ENCODE measurements around the gene CDC42BPA. TPM values are rescaled to one million over a fixed set of nuclear protein-coding genes. Genes with fewer than 3 reads are reported as not detected.

CDC42BPA gene
- total RNA-seq, 1 experiment from 2014 or later: 25.2 TPM

- TF ChIP-seq IRF1 (CRISPR knock-in tag; IDR thresholded peaks at IDR 0.05) (no peak), NR1H2 (CRISPR knock-in tag; IDR thresholded peaks at IDR 0.05) (no peak), EMX1 (CRISPR knock-in tag; IDR thresholded peaks at IDR 0.05) (no peak), E2F1 (CRISPR knock-in tag; IDR thresholded peaks at IDR 0.05) (no peak), MYBL2 (CRISPR knock-in tag; IDR thresholded peaks at IDR 0.05) (no peak), STAT6 (CRISPR knock-in tag; conservative IDR thresholded peaks at IDR 0.05; ENCODE audit: low read depth) (no peak)
- TF ChIP-seq, protein P1, sequence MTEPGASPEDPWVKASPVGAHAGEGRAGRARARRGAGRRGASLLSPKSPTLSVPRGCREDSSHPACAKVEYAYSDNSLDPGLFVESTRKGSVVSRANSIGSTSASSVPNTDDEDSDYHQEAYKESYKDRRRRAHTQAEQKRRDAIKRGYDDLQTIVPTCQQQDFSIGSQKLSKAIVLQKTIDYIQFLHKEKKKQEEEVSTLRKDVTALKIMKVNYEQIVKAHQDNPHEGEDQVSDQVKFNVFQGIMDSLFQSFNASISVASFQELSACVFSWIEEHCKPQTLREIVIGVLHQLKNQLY (CRISPR knock-in tag; IDR thresholded peaks at IDR 0.05): no peak
- Mint-ChIP-seq H3K27ac (no peak overlapping the region), H3K4me1 (0 out of 2 replicates have a peak, but pooled peaks cover 3% of the 10 kb centered on the region), H3K9me3 (peaks cover 8% of the 10 kb centered on the region), H3K36me3 (peaks cover 10% of the 10 kb centered on the region), H3K27me3 (ENCODE audit: low read depth) (no peaks in the 10 kb centered on the region; the same call in 1 of the 2 replicates), H3K4me3 (no peak overlapping the region)
- ChIA-PET CTCF (interaction anchor here (1.1 to 1.3 kb wide), 3 partner anchors 64 to 472 kb away, joined by 3 to 5 read pairs (median 5); no protein-coding TSS in a partner anchor), POLR2A (no interaction called here)
- DNase-seq (ENCODE audit: low spot score) (no peak), ATAC-seq (no peak)
These were observed 342.7 kb downstream of the CDC42BPA start for GRCh38 chr1:226975259-226976250.

DNA sequence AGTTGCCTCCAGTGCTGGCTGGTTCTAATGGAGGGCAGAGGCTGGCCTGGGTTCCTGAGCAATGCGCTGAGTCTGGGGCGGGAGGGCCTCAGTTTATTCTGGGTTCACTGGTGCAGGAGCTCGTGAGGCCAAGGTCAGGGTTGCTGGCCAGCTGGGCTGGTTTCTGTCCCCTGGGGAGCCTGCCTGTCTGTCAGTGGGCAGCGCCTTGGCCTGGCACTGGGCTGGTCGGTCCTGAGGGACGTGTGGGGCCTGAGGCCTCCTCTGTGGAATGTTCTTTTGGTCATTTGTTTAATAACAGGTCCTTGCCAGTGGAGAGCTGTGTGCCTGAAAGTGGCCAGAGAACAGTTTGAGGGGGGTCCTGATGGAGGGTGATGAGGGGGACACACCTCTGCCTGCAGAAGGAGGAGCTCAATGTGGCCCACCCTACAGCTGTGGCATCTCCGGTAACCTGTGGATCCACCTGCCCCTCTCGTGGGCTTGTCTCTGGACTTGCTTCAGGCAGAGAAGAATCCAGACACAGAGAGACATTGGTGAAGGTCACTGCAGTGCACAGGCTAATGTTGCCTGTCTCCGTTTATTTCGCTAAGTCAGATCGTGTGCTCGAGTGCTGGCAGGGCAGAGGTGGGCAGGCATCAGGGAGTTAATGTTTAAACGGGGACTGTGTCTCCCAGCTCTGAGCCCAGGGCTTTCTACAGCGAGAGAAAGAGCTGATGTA is 343.6 kb downstream of the CDC42BPA start:
- CTCF ChIA-PET: interaction anchor here (1.1 to 1.3 kb wide), 3 partner anchors 63 to 473 kb away, joined by 3 to 5 read pairs (median 5); no protein-coding TSS in a partner anchor
- H3K27ac Mint-ChIP-seq: peak overlapping the region; percentile 65
- no peaks in the 10 kb centered on the region; the same call in 1 of the 2 replicates for H3K27me3 Mint-ChIP-seq (ENCODE audit: low read depth)
- H3K4me3 Mint-ChIP-seq: no peak overlapping the region
- H3K4me1 Mint-ChIP-seq: 0 out of 2 replicates have a peak, but pooled peaks cover 3% of the 10 kb centered on the region
- ATAC-seq (no peak), DNase-seq (ENCODE audit: low spot score) (no peak)
- peaks cover 10% of the 10 kb centered on the region for H3K36me3 Mint-ChIP-seq
- POLR2A ChIA-PET: no interaction called here
- TF ChIP-seq TP53 (CRISPR knock-in tag; IDR thresholded peaks at IDR 0.05) (no peak), ZBTB43 (CRISPR knock-in tag; IDR thresholded peaks at IDR 0.05) (no peak), ETV6 (CRISPR knock-in tag; IDR thresholded peaks at IDR 0.05) (no peak), MXD4 (CRISPR knock-in tag; IDR thresholded peaks at IDR 0.05; ENCODE audit: borderline replicate concordance) (no peak), MAX (CRISPR knock-in tag; IDR thresholded peaks at IDR 0.05) (no peak), MYBL2 (CRISPR knock-in tag; IDR thresholded peaks at IDR 0.05) (no peak), CREB1 (CRISPR knock-in tag; IDR thresholded peaks at IDR 0.05) (no peak), ATF6 (CRISPR knock-in tag; IDR thresholded peaks at IDR 0.05) (no peak), ESRRA (CRISPR knock-in tag; IDR thresholded peaks at IDR 0.05; ENCODE audit: borderline replicate concordance) (no peak), OVOL2 (CRISPR knock-in tag; IDR thresholded peaks at IDR 0.05; ENCODE audit: borderline replicate concordance) (no peak)
- TF ChIP-seq, protein P2, sequence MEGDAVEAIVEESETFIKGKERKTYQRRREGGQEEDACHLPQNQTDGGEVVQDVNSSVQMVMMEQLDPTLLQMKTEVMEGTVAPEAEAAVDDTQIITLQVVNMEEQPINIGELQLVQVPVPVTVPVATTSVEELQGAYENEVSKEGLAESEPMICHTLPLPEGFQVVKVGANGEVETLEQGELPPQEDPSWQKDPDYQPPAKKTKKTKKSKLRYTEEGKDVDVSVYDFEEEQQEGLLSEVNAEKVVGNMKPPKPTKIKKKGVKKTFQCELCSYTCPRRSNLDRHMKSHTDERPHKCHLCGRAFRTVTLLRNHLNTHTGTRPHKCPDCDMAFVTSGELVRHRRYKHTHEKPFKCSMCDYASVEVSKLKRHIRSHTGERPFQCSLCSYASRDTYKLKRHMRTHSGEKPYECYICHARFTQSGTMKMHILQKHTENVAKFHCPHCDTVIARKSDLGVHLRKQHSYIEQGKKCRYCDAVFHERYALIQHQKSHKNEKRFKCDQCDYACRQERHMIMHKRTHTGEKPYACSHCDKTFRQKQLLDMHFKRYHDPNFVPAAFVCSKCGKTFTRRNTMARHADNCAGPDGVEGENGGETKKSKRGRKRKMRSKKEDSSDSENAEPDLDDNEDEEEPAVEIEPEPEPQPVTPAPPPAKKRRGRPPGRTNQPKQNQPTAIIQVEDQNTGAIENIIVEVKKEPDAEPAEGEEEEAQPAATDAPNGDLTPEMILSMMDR (IDR thresholded peaks at IDR 0.05): no peak
- peaks cover 8% of the 10 kb centered on the region for H3K9me3 Mint-ChIP-seq
